ENCODE data around the gene SUGP1. TPM values are rescaled to one million over a fixed set of nuclear protein-coding genes. Genes with fewer than 3 reads are reported as not detected.
"Not testable (repeated sequence)": the region's sequence is repeated elsewhere in the genome, so short reads cannot be mapped to it uniquely, and the experiment has no call there.

The SUGP1 gene
- polyA plus RNA-seq, 1 of the 3 experiments (the other 2 are of a cell fraction): 43.2 TPM

GRCh38 chr19:19354007-19354406, 33.7 kb upstream of the SUGP1 start:
- ChIA-PET CTCF (interaction anchor here (0.8 to 5.0 kb wide), 4 partner anchors 11 to 1599 kb away, joined by 3 to 39 read pairs (median 3); no protein-coding TSS in a partner anchor), POLR2A (interaction anchor here (1.0 kb wide), 1 partner anchor 12 kb away, joined by 3 read pairs; no protein-coding TSS in a partner anchor)
- H3K27ac ChIP-seq (ENCODE audit: low read depth in 2 of 2, low read length in 1 of 2): no peak overlapping the region
- H3F3A ChIP-seq (replicated peaks; ENCODE audit: insufficient read depth): no peaks in the 10 kb centered on the region
- no peak for DNase-seq
- H3K79me2 ChIP-seq (ENCODE audit: insufficient read depth): no peaks in the 10 kb centered on the region
- WGBS (ENCODE audit: low lambda C conversion rate): 100% methylated on average over 2 of the region's 5 CpGs
- no peak overlapping the region for H3K4me2 ChIP-seq
- no peaks in the 10 kb centered on the region for H3K9me3 ChIP-seq
- H3K27me3 ChIP-seq (ENCODE audit: insufficient read depth): no peaks in the 10 kb centered on the region
- no peaks in the 10 kb centered on the region for H3K4me1 ChIP-seq (ENCODE audit: control insufficient read depth in 1 of 2, insufficient read depth in 2 of 2, low read depth in 1 of 2, low read length in 1 of 2)
- TF ChIP-seq RCOR1 (IDR thresholded peaks at IDR 0.05; ENCODE audit: low read length): no peak
- TF ChIP-seq POLR2AphosphoS5 (IDR thresholded peaks at IDR 0.05; ENCODE audit: low read depth, low read length): no peak
- no peak for TF ChIP-seq NFIC (IDR thresholded peaks at IDR 0.05; ENCODE audit: borderline replicate concordance)
- TF ChIP-seq GABPA (IDR thresholded peaks at IDR 0.05; ENCODE audit: low read depth): no peak
- no peak for TF ChIP-seq EZH2phosphoT487 (IDR thresholded peaks at IDR 0.05; ENCODE audit: borderline replicate concordance, low read depth)
- TF ChIP-seq ELF1 (IDR thresholded peaks at IDR 0.05): no peak
- no peak overlapping the region for H3K4me3 ChIP-seq (ENCODE audit: low read depth in 2 of 2, low read length in 1 of 2)
- H3K9me2 ChIP-seq: no peaks in the 10 kb centered on the region
- H4K20me1 ChIP-seq (ENCODE audit: insufficient read depth): no peaks in the 10 kb centered on the region
- no peak overlapping the region for H2AFZ ChIP-seq (ENCODE audit: low read depth)
- peaks cover 16 to 57% of the 10 kb centered on the region in 2 experiments for H3K36me3 ChIP-seq (replicated peaks in 1 of 2; ENCODE audit: control insufficient read depth in 1 of 2, insufficient read depth in 2 of 2, low read length in 1 of 2)
- H3K9ac ChIP-seq: no peak overlapping the region

- H3K79me2 ChIP-seq (ENCODE audit: insufficient read depth): no peaks in the 10 kb centered on the region
- no peaks in the 10 kb centered on the region for H3K4me1 ChIP-seq (ENCODE audit: control insufficient read depth in 1 of 2, insufficient read depth in 2 of 2, low read depth in 1 of 2, low read length in 1 of 2)
- H3K9ac ChIP-seq: no peak overlapping the region
- ChIA-PET POLR2A (no interaction called here), CTCF (interaction anchor here (0.8 to 5.0 kb wide), 4 partner anchors 10 to 167 kb away, joined by 3 to 39 read pairs (median 4); no protein-coding TSS in a partner anchor)
- H3F3A ChIP-seq (replicated peaks; ENCODE audit: insufficient read depth): no peaks in the 10 kb centered on the region
- H2AFZ ChIP-seq (ENCODE audit: low read depth): no peak overlapping the region
- H3K9me2 ChIP-seq: no peaks in the 10 kb centered on the region
- TF ChIP-seq EP300 (IDR thresholded peaks at IDR 0.05; ENCODE audit: borderline replicate concordance in 1 of 2, low read depth in 1 of 2, low read length in 1 of 2) (no peak), NFIC (IDR thresholded peaks at IDR 0.05; ENCODE audit: borderline replicate concordance) (no peak), FOSL2 (IDR thresholded peaks at IDR 0.05; ENCODE audit: borderline replicate concordance, low read depth) (no peak)
- H4K20me1 ChIP-seq (ENCODE audit: insufficient read depth): no peaks in the 10 kb centered on the region
- H3K27me3 ChIP-seq (ENCODE audit: insufficient read depth): no peaks in the 10 kb centered on the region
- H3K27ac ChIP-seq (ENCODE audit: low read depth in 2 of 2, low read length in 1 of 2): no peak overlapping the region
- WGBS (ENCODE audit: low lambda C conversion rate): 93% methylated on average over 2 of the region's 8 CpGs
- no peak for DNase-seq
- no peaks in the 10 kb centered on the region for H3K9me3 ChIP-seq
- H3K4me3 ChIP-seq (ENCODE audit: low read depth in 2 of 2, low read length in 1 of 2): no peak overlapping the region
- no peak overlapping the region for H3K4me2 ChIP-seq
- peaks cover 16 to 65% of the 10 kb centered on the region in 2 experiments for H3K36me3 ChIP-seq (replicated peaks in 1 of 2; ENCODE audit: control insufficient read depth in 1 of 2, insufficient read depth in 2 of 2, low read length in 1 of 2)
Measured at GRCh38 chr19:19352823-19353222, 32.5 kb upstream of the SUGP1 start.

GRCh38 chr19:19350756-19351155, 30.4 kb upstream of the SUGP1 start:
- H4K20me1 ChIP-seq (ENCODE audit: insufficient read depth); H2AFZ ChIP-seq (ENCODE audit: low read depth); H3K4me1 ChIP-seq (ENCODE audit: control insufficient read depth in 1 of 2, insufficient read depth in 2 of 2, low read depth in 1 of 2, low read length in 1 of 2); H3K4me3 ChIP-seq (ENCODE audit: low read depth in 2 of 2, low read length in 1 of 2); H3F3A ChIP-seq (replicated peaks; ENCODE audit: insufficient read depth); H3K79me2 ChIP-seq (ENCODE audit: insufficient read depth); H3K27ac ChIP-seq (ENCODE audit: low read depth in 2 of 2, low read length in 1 of 2); POLR2A ChIA-PET; H3K27me3 ChIP-seq (ENCODE audit: insufficient read depth); H3K9me3 ChIP-seq; H3K9ac ChIP-seq; H3K9me2 ChIP-seq; DNase-seq; H3K4me2 ChIP-seq: not testable (repeated sequence)
- CTCF ChIA-PET: interaction anchor here (1.6 to 5.0 kb wide), 2 partner anchors 8 to 205 kb away, joined by 4 to 39 read pairs; no protein-coding TSS in a partner anchor
- 93% methylated on average over 8 of the region's 8 CpGs for WGBS (ENCODE audit: low lambda C conversion rate)
- peaks cover 23 to 72% of the 10 kb centered on the region in 2 experiments for H3K36me3 ChIP-seq (replicated peaks in 1 of 2; ENCODE audit: control insufficient read depth in 1 of 2, insufficient read depth in 2 of 2, low read length in 1 of 2)
